Measurements from ENCODE around the gene ANKRD13B. TPM values are rescaled to one million over a fixed set of nuclear protein-coding genes. Genes with fewer than 3 reads are reported as not detected.

Gene ANKRD13B
- polyA plus RNA-seq, 1 donor (not counting 4 experiments of a cell fraction or from before 2014, with no cell fraction given) = 3.7 TPM

DNA sequence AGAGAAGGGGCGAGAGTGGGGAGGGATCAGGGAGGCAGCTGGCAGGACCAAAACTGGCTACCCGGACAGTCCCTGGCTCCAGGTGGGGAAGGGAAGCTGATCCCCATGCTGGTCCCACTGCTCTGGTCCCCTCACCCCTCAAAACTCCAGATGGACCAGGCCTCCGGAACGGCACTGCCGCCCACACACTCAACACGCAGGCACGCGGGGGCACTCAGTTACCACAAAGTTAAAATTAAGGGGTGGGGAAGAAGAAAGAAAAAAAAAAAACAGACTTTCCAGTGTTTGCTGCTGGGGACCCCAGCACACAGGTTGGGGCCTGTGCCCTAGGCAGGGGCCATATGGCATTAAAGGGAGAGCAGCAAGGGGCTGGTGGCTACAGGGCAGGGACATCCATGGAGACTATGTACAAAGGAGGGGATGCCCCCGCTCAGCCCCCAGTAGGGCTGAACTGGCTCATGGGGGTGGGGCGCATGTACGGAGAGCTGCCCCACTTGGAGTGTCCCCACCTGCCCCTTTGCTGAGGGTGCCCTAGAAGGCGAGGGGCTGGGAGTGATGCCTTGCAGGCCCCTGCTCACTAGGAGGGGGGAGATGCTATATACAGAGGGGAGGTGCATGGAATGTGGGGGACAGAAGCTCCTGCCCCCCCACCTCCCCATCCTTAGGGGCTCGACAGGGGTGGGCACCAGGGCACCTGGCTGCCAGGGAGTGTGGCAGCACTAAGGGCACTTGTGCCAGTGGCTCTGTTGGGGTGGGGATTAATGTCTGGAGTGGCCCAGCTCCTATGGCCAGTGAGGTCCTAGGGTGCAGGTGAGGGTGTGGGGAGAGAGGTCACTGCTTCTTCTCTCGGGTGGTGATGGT lies 18.8 kb upstream of the ANKRD13B start:
- Histone ChIP-seq H4K20me1 (ENCODE audit: control insufficient read depth, extremely low read depth, insufficient read depth, low read length) (peaks cover 5% of the 10 kb centered on the region), H3K9me3 (ENCODE audit: control insufficient read depth, low read depth, low read length) (no peaks in the 10 kb centered on the region), H3K36me3 (ENCODE audit: control insufficient read depth in 2 of 2, extremely low read depth in 1 of 2, insufficient read depth in 2 of 2, low read length in 2 of 2) (peaks cover 24 to 44% of the 10 kb centered on the region in 2 experiments), H3K9ac (ENCODE audit: control insufficient read depth, extremely low read depth, insufficient read depth, low read length) (no peak overlapping the region), H3K9me1 (ENCODE audit: control insufficient read depth, extremely low read depth, insufficient read depth, low read length) (no peaks in the 10 kb centered on the region), H2AFZ (ENCODE audit: control insufficient read depth, low read length) (no peak overlapping the region), H3K4me3 (ENCODE audit: control insufficient read depth in 2 of 3, extremely low read depth in 1 of 3, insufficient read depth in 2 of 3, low read depth in 1 of 3, low read length in 3 of 3) (no peak overlapping the region), H3K4me2 (ENCODE audit: control insufficient read depth, extremely low read depth, insufficient read depth, low read depth, low read length) (no peak overlapping the region), H3K27me3 (ENCODE audit: control insufficient read depth, extremely low read depth, insufficient read depth, low read length) (no peaks in the 10 kb centered on the region), H3K4me1 (ENCODE audit: control insufficient read depth, extremely low read depth, insufficient read depth, low read length) (peaks cover 8% of the 10 kb centered on the region), H3K27ac (ENCODE audit: control insufficient read depth, insufficient read depth, low read length) (no peak overlapping the region), H3K79me2 (ENCODE audit: control insufficient read depth, insufficient read depth, low read length) (no peaks in the 10 kb centered on the region)
- no peak for FAIRE-seq
- DNase-seq (ENCODE audit: low read depth, low spot score) = no peak
- dilution Hi-C loops (cut with MboI; ENCODE audit: extremely low pct_ligation_motif_present, low sequenced_read_pairs) = no loop called here
- TF ChIP-seq, protein P1, sequence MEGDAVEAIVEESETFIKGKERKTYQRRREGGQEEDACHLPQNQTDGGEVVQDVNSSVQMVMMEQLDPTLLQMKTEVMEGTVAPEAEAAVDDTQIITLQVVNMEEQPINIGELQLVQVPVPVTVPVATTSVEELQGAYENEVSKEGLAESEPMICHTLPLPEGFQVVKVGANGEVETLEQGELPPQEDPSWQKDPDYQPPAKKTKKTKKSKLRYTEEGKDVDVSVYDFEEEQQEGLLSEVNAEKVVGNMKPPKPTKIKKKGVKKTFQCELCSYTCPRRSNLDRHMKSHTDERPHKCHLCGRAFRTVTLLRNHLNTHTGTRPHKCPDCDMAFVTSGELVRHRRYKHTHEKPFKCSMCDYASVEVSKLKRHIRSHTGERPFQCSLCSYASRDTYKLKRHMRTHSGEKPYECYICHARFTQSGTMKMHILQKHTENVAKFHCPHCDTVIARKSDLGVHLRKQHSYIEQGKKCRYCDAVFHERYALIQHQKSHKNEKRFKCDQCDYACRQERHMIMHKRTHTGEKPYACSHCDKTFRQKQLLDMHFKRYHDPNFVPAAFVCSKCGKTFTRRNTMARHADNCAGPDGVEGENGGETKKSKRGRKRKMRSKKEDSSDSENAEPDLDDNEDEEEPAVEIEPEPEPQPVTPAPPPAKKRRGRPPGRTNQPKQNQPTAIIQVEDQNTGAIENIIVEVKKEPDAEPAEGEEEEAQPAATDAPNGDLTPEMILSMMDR (optimal IDR thresholded peaks at IDR 0.05 in 1 of 3, IDR thresholded peaks at IDR 0.05 in 1 of 3, conservative IDR thresholded peaks at IDR 0.05 in 1 of 3; ENCODE audit: extremely low read depth in 1 of 3, insufficient read depth in 2 of 3, low read length in 3 of 3) = no peak
- TF ChIP-seq EZH2 (IDR thresholded peaks at IDR 0.05; ENCODE audit: low read length) = no peak

DNA sequence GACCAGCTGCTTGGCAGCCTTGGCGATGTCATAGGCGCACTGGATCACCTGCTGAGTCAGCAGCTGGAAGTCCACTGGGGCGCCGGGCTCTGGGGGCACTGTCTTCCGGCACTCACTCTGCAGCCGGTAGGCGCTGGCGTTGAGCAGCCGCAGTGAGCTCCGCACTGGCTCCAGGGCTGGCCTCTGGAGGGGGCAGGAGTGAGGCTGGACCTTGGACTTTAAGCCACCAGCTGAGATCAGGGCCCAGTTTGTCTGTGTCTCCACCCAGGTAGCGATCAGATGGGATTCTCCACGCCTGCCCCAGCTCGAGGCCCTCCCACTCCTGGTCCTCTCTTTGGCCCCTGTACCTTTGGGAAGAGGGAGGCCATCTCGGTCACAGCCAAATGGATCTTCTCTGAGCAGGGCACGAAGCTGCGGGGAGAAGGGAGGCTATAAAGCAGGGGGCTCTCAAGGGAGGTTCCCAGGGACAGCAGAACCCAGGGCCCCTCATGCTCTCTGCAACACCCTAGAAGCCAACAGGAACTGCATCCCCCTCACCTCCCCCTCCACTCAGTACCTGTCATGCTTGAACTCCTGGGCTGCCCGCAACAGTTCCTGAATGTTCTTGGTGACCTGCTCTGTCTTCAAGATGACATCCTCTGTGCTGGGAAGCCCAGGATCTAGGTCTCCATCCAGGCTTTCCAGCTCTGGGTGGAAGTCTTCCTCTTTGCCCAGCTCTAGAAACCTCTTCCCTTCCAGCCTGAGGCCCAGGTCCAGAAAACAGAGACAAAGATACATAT lies 18.0 kb upstream of the ANKRD13B start:
- no peak overlapping the region for H2AFZ ChIP-seq (ENCODE audit: control insufficient read depth, low read length)
- no peak for FAIRE-seq
- H3K4me2 ChIP-seq (ENCODE audit: control insufficient read depth, extremely low read depth, insufficient read depth, low read depth, low read length) = no peak overlapping the region
- no peaks in the 10 kb centered on the region for H3K4me1 ChIP-seq (ENCODE audit: control insufficient read depth, extremely low read depth, insufficient read depth, low read length)
- no peak overlapping the region for H3K9ac ChIP-seq (ENCODE audit: control insufficient read depth, extremely low read depth, insufficient read depth, low read length)
- H3K4me3 ChIP-seq (ENCODE audit: control insufficient read depth in 2 of 3, extremely low read depth in 1 of 3, insufficient read depth in 2 of 3, low read depth in 1 of 3, low read length in 3 of 3) = no peak overlapping the region
- no peak for DNase-seq (ENCODE audit: low read depth, low spot score)
- H3K36me3 ChIP-seq (ENCODE audit: control insufficient read depth in 2 of 2, extremely low read depth in 1 of 2, insufficient read depth in 2 of 2, low read length in 2 of 2) = peaks cover 27 to 46% of the 10 kb centered on the region in 2 experiments
- peaks cover 5% of the 10 kb centered on the region for H3K79me2 ChIP-seq (ENCODE audit: control insufficient read depth, insufficient read depth, low read length)
- H4K20me1 ChIP-seq (ENCODE audit: control insufficient read depth, extremely low read depth, insufficient read depth, low read length) = peaks cover 6% of the 10 kb centered on the region
- H3K27ac ChIP-seq (ENCODE audit: control insufficient read depth, insufficient read depth, low read length) = no peak overlapping the region
- H3K27me3 ChIP-seq (ENCODE audit: control insufficient read depth, extremely low read depth, insufficient read depth, low read length) = no peaks in the 10 kb centered on the region
- H3K9me1 ChIP-seq (ENCODE audit: control insufficient read depth, extremely low read depth, insufficient read depth, low read length) = no peaks in the 10 kb centered on the region
- dilution Hi-C loops (cut with MboI; ENCODE audit: extremely low pct_ligation_motif_present, low sequenced_read_pairs) = no loop called here
- TF ChIP-seq, protein P1 (optimal IDR thresholded peaks at IDR 0.05 in 1 of 3, IDR thresholded peaks at IDR 0.05 in 1 of 3, conservative IDR thresholded peaks at IDR 0.05 in 1 of 3; ENCODE audit: extremely low read depth in 1 of 3, insufficient read depth in 2 of 3, low read length in 3 of 3) = no peak
- no peak for TF ChIP-seq EZH2 (IDR thresholded peaks at IDR 0.05; ENCODE audit: low read length)
- no peaks in the 10 kb centered on the region for H3K9me3 ChIP-seq (ENCODE audit: control insufficient read depth, low read depth, low read length)
